RCC 7860 (cell line): Measurements from ENCODE around the gene QPCTL.
"Not testable (repeated sequence)": the region's sequence is repeated elsewhere in the genome, so short reads cannot be mapped to it uniquely, and the experiment has no call there.

Experiments
- DNase-seq: peaks from one replicate; pipeline ENCODE4 v3.0.0-alpha.2; 2015; ENCODE audit warnings: low spot score
- FAIRE-seq: peaks from 2 replicates; lab custom pipeline; 2012; peaks lifted over from hg19 to GRCh38; lab: Jason Lieb, UNC

QPCTL gene

DNA sequence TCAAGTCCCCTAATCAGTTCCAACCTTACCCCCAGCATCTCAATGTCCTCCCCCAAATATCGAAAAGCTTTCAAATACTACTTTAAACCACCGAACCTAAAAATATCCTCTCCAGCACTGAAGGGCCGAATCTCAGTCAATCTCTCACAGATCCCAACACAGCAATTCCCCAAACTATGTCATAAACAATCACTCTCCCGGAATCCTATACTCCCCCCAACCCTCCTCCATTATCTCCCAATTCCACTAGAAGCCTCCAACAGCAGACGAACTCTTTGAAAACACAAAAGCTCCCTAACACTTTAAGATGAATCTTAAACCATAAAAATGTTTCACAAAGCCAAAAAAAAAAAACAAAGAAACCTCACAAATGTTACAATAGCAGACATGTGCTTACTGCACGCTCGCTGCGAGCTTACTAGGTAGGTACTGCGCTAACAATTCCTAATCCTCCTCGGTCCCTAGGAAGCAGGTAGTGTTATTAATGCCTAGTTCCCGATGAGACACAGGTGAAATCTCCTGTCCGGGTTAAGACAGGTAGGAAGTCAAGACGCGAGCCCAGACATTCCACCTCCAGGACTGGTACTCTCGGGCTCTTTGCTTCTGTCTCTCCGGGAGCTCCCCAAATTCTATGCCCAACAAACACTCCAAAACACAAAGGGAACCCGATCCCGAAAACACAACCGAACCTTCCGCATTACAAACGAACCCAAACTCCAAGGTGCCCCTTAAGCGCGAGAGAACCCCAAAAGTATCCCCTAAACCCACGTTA lies 24.1 kb downstream of the QPCTL start:
- FAIRE-seq: no peak
- DNase-seq: no peak

DNA sequence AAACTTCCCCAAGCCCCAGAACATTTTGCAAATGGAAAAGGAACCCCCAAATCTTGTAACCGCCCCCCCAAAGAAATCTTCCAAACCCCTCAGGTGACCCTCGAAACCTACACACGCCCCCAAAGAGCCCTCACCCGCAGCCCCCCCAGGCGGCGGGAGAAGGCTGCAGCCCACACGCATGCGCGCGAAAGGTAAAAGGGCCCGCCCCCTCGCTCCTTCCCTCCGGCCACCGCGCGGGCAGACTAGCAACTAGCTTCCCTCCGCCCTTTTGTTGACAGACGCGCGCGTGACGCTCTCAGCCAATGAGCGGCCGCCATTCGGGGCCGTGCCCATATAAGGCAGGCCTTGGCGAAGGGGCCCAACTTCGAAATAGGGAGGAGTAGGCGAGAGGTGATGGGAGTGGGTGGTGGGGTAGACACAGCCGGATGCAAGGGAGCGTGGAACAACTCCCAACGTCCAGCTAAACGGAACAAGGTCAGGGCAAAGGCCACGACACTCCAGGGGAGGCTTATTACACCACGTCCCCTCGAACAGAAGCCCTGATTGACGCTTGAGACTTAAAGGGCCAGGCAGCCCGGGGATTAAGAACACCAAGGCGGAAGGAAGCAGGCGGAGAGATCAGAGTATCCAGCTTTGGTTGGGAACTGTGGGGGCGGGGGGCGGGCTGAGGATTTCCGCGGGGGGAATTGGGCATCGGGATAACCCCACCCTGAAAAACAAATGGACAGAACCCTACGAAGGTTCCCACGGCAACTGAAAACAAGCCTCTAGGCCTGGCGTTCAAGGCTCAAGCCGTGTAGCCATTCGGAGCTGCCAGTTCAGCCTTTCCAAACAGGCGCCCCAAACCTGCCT lies 24.9 kb downstream of the QPCTL start:
- FAIRE-seq: peak; percentile 87

DNA sequence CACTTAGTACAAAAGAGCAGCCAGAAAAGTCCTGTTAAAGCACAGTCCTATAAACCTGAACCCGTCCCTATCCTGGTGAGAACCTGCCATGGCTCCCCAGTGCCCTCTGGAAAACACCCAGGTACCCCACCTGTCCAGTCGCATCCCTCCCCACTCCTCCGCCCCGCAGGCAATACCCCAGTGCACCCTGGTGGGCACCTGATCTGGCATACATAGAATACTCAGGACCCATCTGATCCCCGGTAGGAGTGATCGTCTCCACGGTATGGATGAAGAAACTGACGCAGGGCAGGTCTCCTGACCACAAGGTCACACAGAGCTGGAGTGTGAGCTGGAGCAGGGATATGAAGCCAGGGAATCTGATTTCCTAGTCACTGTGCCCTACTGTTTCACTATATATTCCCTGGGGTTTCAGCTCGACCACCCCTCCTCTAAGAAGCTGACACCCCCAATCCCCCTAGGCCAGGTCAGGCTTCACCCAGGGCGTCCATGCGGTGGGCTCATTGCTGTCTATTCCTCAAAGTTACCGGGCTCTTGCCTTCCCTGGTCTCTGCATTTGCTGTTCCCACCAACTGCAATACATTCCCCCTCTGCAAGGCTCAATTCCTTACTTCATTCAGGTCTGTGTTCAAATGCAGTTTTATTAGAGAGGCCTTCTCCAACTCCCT lies 25.7 kb downstream of the QPCTL start:
- DNase-seq (no peak), FAIRE-seq (no peak)

More for the DNA sequence above, 24.9 kb downstream of the QPCTL start:
- DNase-seq: peak; percentile 98

DNA sequence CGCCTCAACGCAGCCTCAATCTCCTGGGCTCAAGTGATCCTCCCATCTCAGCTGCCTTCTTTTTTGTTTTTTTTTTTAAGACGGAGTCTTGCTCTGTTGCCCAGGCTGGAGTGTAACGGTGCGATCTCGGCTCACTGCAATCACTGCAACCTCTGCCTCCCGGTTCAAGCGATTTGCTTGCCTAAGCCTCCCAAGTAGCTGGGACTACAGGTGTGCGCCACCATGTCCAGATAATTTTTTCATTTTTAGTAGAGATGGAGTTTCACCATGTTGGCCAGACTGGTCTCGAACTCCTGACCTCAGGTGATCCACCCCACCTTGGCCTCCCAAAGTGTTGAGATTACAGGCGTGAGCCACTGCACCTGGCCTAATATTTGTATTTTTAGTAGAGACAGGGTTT lies 27.6 kb downstream of the QPCTL start:
- not testable (repeated sequence) for DNase-seq, FAIRE-seq

DNA sequence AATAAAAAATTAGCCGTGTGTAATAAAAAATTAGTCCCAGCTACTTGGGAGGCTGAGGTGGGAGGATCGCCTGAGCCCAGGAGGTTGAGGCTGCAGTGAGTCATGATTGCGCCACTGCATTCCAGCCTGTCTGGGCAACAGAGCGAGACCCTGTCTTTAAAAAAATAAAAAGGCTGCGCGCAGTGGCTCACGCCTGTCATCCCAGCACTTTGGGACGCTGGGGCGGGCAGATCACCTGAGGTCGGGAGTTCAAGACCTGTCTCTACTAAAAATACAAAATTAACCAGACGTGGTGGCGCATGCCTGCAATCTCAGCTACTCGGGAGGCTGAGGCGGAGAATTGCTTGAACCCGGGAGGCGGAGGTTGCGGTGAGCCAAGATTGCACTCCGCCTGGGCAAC lies 36.2 kb downstream of the QPCTL start:
- not testable (repeated sequence) for DNase-seq, FAIRE-seq

DNA sequence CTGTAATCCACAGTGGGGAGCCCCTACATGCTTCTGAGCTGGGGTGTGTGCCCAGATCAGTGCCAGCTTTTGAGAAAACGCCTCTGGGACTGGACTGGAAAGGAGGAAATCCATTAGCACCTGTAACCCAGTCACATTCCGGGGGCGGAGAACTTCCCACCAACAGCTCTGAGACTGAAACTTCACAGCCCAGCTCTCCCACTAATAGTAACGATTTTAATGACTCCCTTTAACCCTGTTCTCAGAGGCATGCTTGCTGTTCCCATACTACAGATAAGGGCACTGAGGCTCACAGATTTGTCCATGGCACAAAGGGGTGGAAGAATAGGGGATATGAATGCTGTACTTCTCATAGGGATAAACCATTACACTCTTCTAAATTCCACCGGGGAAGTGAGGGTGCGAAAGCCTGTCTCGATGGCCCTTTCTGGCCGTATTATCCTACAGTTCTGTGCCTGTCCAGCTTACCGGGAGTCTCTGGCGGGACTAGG lies 37.4 kb downstream of the QPCTL start:
- DNase-seq: no peak
- FAIRE-seq: no peak

DNA sequence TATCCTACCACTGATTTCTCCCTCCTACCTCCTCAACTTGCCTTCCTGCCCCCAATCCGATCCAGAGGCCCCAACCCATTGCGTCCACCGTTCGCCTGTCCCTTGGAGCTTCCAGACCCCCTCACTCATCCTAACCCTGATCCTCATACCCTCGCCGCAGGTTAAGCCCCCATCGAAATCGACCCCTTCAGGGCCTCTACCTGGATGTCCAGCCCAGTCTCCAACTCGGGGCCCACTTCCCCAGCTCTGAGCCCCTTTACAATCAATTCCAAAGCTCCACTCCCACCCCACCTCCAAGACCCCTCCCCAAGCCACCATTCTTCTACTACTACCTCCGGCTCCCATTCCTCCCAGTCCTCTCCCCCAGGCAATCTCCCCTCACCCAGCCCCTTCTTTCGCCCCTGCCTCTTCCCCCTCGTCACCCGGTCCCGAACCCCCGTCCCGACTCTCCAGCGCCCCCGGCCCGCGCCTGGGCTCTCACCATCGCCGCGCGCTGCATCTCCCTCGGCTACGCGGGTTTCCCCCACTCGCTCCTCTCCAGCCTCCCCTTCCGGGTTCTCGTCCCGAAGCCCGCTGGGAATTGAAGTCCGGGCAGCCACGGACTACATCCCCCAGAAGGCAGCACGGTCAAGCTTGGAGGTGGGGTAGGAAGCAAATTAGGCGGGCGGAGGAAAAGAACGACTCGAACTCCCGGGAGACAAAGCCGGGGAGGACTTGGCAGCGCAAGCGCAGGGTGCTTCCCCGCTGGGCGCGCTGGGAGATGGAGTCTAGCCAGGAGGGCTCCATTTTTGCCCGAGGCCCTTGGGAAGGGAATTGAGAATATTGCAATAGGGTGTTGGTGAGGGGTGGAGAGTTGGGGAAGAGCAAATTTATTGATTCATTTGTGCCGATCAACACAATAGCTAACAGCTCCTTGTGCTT lies 38.2 kb downstream of the QPCTL start, which contains the start of gene FBXO46:
FBXO46 (minus strand) TSS at position 529 of the 921 bp plus-strand sequence. CDS start 17,401 bp downstream, outside the sequence.
- peak; percentile 88 for DNase-seq
- FAIRE-seq: peak; percentile 84

DNA sequence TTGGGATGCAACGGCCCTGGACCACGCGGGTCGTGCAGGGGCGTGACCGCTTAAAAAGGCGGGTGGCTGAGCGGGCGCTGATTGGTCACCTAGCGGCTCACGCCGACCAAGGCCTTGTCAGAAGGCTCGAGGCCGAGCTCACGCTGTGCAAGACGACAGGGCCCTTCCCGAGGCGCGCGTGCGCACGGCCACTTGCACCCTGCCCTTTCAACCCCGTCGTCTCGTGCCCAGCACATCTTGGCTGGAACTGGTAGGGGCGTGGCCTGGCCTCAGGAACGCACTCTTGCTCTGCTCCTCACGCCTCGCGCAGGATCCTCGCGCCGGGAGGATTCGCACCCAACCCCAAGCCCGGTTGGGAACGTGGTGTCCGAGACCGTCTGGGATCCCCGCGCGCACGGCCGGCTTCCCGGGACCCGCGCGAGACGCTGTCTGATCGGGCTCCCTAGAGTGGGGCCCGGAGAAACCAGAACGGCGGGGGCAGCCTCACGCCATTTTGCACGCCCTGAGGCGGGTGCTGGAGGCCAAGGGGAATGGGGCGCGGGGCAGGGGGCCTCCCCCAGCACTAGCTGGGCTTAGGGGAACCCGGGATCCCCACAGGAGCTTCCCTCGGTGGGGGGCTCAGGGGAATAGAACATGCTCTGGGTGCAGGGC lies 40.8 kb downstream of the QPCTL start, which contains the start of gene MEIOSIN:
MEIOSIN (plus strand) TSS at position 280 of the 651 bp plus-strand sequence. CDS start 1,938 bp downstream, outside the sequence.
- FAIRE-seq (no peak), DNase-seq (no peak)

DNA sequence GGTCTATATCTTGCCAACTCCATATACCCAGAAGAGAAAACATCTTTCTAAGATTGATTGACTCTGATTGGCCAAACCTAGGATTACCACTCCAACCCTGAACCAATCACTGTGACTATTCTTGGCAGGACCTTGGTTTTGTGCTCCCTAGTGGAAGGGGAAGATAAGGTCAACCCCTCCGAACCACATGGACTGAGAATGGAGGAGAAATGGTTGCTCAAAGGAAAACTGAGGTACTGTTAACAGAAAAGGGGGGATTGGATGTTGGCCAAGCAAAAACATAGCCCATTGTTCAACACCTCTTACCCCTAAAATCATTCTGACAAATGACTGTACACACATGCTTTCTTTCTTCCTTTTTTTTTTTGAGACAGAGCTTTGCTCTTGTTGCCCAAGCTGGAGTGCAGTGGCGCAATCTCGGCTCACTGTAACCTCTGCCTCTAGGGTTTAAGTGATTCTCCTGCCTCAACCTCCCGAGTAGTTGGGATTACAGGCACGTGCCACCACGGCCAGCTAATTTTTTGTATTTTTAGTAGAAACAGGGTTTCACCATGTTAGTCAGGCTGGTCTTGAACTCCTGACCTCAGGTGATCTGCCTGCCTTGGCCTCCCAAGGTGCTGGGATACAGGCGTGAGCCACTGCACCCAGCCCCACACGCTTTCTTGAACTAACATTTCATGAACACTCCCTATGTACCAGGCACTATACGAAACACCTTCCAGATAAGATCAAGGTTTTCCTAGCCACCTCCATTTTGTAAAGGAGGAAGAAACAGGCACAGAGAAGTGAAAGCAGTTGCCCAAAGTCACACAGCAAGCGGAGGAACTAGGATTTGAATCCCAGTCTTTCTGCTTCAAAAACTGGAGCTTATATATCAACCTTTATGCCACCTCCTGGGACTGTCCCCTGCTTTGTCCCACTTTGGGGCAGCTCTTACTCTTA lies 47.3 kb downstream of the QPCTL start:
- no peak for FAIRE-seq
- no peak for DNase-seq

DNA sequence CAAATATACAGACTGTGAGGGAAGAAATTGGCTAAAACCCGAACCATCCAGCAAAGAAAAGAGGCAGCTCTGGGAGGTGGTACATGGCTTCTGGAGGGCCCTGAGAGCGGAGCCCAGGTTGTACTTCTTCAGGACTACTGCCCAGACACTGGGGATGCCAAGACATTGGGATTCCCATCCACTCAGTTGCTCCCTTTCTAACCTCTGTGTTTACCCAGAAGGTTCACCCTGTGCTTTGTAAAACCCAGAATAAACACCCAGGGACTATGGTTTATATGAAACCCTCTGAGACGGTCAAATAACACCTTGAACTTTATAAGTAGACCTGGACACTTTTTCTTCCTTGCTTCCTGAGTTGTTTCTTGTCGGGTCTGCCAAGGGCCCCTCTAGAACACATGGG lies 50.5 kb downstream of the QPCTL start:
- FAIRE-seq (no peak), DNase-seq (no peak)

DNA sequence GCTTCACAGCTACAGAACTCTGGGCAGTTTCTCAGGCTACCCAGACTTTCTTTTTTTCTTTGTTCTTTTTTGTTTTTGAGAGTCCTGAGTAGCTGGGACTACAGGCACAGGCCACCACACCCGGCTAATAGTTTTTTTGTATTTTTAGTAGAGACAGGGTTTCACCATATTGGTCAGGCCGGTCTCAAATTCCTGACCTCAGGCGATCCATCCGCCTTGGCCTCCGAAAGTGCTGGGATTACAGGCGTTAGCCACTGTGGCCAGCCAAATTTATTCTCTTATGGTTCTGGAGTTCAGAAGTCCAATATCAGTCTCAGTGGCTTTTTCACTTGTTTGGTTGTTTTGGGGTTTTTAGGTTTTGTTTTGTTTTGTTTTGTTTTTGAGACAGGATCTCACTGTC lies 53.1 kb downstream of the QPCTL start:
- FAIRE-seq: no peak
- DNase-seq: no peak

DNA sequence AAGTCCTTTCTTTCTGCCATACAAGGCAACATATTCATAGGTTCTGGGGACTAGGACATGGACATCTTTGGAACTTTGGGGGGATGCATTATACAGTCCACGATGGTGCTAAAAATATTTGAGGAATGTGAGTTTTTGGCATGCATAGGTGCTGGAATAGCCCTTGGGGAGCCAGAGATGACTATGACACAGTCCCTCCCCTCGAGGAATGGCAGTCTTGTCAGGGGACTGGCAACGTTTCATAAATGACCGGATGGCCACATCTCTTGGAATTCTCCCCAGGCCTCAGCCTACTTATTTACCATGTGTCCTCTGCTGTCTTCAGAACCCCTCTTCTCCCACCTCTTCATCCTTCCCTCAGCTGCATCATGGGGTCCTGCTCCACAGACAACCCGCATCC lies 54.4 kb downstream of the QPCTL start:
- FAIRE-seq: no peak
- DNase-seq: no peak

DNA sequence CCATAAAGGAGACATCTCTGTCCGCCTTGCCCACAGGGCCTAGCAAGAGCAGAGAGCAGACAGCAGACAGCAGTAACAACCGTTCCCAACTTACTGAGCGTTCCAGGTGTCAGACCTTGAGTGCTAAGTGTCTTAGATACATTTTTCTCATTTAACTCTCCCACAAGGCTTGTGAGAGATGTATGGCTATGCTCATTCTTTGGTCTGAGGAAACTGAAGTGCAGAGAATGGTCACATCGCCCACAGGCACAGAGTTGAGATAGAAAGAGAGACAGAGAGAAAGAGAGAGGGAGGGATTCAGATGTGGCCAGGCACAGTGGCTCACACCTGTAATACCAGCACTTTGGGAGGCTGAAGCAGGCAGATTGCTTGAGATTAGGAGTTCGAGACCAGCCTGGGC lies 55.0 kb downstream of the QPCTL start:
- FAIRE-seq (no peak), DNase-seq (no peak)

DNA sequence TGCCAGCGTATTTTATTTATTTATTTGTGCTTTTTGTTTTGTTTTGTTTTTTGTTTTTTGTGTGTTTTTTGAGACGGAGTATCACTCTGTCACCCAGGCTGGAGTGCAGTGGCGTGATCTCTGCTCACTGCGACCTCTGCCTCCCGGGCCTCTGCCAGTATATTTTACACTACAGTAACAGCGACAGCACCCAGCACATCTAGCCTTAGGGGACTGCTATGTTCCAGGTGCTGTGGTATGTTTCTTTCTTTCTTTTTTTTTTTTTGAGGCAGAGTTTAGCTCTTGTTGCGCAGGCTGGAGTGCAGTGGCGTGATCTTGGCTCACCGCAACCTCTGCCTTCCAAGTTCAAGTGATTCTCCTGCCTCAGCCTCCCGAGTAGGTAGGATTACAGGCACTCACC lies 59.0 kb downstream of the QPCTL start:
- not testable (repeated sequence) for FAIRE-seq, DNase-seq

DNA sequence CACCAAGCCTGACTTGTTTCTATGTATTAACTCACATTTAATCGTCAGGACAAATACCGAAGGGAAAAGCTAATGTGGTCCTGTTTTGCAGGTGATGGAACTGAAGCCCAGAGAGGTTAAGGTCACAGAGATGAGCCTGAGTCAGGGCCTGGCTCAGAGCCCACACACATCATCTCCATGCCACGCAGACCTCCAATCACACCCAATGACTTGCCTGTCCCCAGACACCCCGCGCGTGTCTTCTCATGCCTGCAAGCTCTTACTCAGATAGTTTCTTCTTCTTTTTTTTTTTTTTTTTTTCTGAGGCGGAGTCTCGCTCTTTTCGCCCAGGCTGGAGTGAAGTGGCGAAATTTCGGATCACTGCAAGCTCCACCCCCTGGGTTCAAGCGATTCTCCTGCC lies 60.2 kb downstream of the QPCTL start:
- peak; percentile 31 for DNase-seq
- FAIRE-seq: no peak

DNA sequence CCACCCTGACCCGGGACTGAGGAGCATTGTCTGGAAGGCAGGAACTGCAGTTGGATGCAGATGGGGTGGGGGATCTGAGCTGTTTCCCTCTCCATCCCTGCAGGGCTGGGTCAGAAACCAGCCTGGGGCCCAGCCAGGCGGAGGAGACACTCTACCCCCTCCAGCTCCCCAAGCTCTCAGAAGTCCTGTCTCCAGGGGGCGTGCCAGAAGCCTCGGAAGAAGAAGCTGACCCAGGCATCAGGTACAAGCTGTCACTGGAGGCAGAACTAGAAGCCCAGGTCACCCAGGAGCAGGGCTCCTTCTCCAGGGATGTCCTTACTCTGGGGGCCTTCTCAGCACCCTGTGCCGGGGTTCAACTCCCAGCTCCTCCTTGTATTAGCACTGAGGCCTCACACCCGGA lies 61.1 kb downstream of the QPCTL start:
- DNase-seq: no peak
- no peak for FAIRE-seq
